Measurements from ENCODE around the gene RBM26.

RBM26 gene

GRCh38 chr13:79392882-79393563 is 13.0 kb downstream of the RBM26 start:
- DNase-seq (ENCODE audit: extremely low spot score, insufficient read length, low read depth) (no peak), FAIRE-seq (peak; percentile 29)

DNA sequence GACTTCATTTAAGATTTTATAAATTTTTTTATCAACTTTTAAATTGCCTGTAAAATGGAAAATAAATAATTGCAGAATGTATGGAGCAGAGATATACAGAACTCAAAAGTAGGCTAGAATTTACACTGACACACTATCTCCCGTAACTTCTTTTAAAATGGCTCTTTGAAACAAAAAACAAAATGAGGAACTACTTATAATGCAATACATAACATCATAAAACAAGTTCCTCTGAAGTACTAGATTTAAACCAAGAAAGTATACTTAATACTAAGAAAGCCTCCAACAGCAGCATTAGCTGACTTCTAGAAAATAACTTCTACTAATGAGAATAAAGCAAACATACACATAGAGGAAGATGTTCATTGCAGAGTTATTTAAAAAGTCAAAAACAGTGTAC is 17.0 kb downstream of the RBM26 start:
- DNase-seq (ENCODE audit: extremely low spot score, insufficient read length, low read depth) (no peak), FAIRE-seq (no peak)

GRCh38 chr13:79387853-79388252 is 18.2 kb downstream of the RBM26 start:
- FAIRE-seq = no peak

GRCh38 chr13:79386125-79386826 is 19.8 kb downstream of the RBM26 start:
- peak; percentile 35 for FAIRE-seq

More at GRCh38 chr13:79387853-79388252, 18.2 kb downstream of the RBM26 start:
- no peak for DNase-seq (ENCODE audit: extremely low spot score, insufficient read length, low read depth)

DNA sequence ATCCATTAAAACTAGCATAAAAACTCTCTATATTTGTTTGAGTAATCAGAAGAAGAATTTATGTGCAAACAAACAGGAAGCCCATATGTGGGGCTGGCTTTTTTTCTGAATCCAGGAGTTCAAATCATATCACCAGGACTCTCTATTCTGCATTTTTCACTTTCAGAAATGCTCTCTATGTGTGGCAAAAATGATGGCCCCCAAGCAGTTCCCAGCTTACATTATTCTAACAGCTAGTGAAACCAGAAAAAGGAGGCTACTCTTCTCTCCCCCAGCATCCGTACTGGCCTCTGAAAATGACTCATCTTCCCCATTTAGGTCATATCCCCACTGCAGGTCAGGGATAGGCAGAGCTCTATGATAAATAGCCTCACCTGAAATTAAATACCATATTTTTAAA is 20.4 kb downstream of the RBM26 start:
- DNase-seq (ENCODE audit: extremely low spot score, insufficient read length, low read depth) (peak; percentile 32), FAIRE-seq (peak; percentile 94)

More at GRCh38 chr13:79386125-79386826, 19.8 kb downstream of the RBM26 start:
- no peak for DNase-seq (ENCODE audit: extremely low spot score, insufficient read length, low read depth)

DNA sequence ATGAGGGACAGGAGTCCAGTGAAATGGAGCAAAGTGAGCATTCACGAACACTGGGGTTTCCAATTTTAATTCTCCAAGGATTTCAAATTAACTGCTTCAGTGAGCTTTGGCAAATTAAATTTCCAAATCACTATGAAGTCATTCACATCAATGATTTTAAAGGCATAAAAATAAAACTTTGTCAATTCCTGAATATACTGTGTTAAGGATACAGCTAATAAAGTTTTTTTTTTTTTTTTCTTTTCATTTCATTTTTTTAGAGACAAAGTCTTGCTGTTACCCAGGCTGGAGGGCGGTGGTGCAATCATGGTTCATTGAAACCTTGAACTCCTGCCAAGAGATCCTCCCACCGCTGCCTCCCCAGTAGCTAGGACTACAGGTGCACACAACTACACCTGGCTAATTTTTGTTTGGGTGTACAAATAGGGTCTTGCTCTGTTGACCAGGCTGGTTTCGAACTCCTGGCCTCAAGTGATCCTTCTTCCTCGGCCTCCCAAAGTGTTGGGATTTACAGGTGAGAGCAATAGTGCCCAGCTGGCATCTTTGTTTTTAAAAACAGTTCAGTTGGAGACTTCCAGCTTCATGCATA is 21.9 kb downstream of the RBM26 start:
- FAIRE-seq = peak; percentile 29
- DNase-seq (ENCODE audit: extremely low spot score, insufficient read length, low read depth) = no peak

DNA sequence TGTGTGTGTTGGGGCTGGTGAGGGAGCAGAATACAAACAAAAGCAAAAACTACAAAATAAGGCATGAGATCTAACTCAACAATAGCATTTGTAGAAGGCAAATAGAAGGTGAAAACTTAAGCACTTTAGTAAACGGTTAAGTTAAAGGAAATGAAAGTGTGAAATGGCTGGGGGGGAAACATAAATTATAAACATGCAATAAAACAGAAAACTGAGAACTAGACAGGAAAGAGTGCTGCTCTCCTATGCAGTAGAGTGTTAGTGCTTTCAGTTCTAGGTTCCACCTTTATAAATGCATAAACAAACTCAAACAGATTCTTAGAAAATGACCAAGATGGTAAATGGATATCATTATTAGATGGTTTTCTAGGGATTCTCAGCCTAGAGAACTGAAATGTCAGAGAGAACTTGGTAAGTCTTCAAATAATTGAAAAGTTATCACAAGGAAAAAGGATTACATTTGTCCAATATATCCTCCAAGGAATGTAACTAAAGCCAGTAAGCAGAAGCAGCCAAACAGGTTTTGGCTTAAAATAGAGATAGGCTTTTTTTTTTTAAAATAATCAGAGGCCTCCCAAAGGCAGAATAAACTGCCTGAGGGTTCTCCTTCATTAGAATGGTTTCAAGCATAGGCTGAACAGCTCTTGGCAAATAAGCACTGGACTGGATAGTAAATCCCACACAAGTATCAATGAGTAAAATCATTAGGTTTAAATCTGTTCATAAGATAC is 23.3 kb downstream of the RBM26 start:
- DNase-seq (ENCODE audit: extremely low spot score, insufficient read length, low read depth) = no peak
- FAIRE-seq = peak; percentile 93

DNA sequence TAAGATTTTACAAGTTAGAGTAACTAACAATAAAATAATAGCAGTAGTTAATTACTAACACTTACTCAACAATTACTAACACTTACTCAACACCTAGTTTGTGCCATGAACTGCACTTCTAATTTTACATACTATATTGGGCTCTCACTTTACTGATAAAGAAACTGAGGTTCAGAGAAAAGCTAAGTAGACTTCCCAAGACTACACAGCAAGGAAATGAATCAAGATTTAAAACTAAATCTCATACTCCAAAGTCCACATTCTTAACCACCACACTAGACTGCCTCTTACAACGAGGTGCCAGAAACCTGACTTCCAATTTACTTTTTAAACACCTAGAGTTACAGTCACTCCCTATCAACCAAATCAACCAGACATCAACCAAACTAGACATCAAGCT is 25.1 kb downstream of the RBM26 start:
- peak; percentile 39 for FAIRE-seq
- no peak for DNase-seq (ENCODE audit: extremely low spot score, insufficient read length, low read depth)

DNA sequence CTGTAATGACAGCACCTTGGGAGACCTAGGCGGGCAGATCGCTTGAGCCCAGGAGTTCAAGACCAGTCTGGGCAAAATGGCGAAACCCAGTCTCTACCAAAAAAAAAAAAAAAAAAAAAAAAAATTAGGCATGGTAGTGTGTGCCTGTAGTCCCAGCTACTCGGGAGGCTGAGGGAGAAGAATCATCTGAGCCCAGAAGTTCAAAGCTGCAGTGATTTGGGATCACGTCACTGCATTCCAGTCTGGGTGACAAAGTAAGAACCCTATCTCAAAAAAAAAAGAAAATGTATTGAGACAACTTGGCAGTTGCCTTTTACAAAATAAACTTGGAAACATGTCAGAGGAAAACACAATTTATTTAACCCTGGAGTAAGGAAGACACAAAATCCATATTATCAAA is 26.8 kb downstream of the RBM26 start:
- DNase-seq (ENCODE audit: extremely low spot score, insufficient read length, low read depth) (no peak), FAIRE-seq (no peak)

- no peak for FAIRE-seq
- no peak for DNase-seq (ENCODE audit: extremely low spot score, insufficient read length, low read depth)
Observed at GRCh38 chr13:79376843-79377242, 29.2 kb downstream of the RBM26 start.

- FAIRE-seq = no peak
Observed at GRCh38 chr13:79374578-79374977, 31.5 kb downstream of the RBM26 start.

GRCh38 chr13:79373916-79374315 is 32.1 kb downstream of the RBM26 start:
- no peak for FAIRE-seq

More at GRCh38 chr13:79374578-79374977, 31.5 kb downstream of the RBM26 start:
- no peak for DNase-seq (ENCODE audit: extremely low spot score, insufficient read length, low read depth)

GRCh38 chr13:79369226-79369625 is 36.8 kb downstream of the RBM26 start:
- DNase-seq (ENCODE audit: extremely low spot score, insufficient read length, low read depth) (no peak), FAIRE-seq (peak; percentile 52)

More at GRCh38 chr13:79373916-79374315, 32.1 kb downstream of the RBM26 start:
- no peak for DNase-seq (ENCODE audit: extremely low spot score, insufficient read length, low read depth)

GRCh38 chr13:79365981-79366380 is 40.1 kb downstream of the RBM26 start:
- DNase-seq (ENCODE audit: extremely low spot score, insufficient read length, low read depth) (no peak), FAIRE-seq (no peak)

- no peak for FAIRE-seq
- no peak for DNase-seq (ENCODE audit: extremely low spot score, insufficient read length, low read depth)
Observed at GRCh38 chr13:79361299-79361698, 44.8 kb downstream of the RBM26 start.

DNA sequence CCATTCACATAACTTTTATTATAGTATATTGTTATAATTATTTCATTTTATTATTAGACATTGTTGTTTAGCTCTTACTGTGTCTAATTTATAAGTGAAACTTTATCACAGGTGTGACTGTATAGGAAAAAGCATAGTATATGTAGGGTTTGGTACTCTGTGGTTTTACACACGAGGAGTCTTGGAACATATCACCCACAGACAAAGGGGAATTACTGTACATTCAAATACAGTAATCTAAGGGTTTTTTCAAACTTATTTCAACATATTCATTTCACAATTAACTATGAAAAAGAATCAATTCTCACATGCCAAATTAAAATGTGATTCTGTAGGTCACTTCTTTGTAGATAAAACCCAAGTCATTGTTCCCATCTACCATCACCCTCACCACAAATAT is 46.0 kb downstream of the RBM26 start:
- no peak for DNase-seq (ENCODE audit: extremely low spot score, insufficient read length, low read depth)
- no peak for FAIRE-seq

DNA sequence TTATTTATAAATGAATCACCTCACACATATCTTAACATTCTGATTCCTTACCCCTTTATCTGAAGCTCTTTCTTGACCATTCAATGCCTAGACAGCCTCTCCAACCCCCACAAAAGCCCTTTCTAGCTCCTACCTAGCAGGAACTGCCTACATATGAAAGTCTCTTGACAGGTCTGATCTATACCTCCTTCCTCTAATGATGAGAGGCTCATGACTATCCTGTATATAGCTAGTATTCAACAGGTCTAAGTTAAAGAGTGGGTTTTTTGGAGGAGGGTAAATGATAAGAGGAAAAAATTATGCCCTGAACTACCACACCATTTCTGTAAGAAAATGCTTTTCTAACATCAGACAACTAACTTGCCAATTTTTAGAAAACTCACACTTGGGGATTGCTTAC is 47.0 kb downstream of the RBM26 start:
- no peak for FAIRE-seq

DNA sequence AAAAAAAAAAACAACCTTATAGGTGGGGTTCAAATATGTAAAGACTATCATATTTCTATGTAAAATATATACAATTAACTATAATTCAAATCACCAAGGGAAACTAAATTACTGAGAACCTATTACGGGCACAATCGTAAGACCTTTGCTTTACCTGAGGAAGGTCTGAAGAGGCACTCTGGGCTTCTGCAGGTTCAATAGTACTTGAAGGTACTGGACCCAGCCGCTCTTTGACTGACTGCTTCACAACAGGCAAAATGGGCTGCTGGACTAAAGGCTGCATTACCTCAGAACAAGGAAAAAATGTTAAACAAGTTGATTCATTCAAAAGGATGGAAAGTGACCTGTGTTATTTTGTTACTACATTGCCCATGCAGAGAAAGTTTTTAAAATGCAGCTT is 51.8 kb downstream of the RBM26 start:
- FAIRE-seq (no peak), DNase-seq (ENCODE audit: extremely low spot score, insufficient read length, low read depth) (no peak)

More for the DNA sequence above, 47.0 kb downstream of the RBM26 start:
- DNase-seq (ENCODE audit: extremely low spot score, insufficient read length, low read depth) = no peak

GRCh38 chr13:79353693-79354092 is 52.4 kb downstream of the RBM26 start:
- DNase-seq (ENCODE audit: extremely low spot score, insufficient read length, low read depth) (no peak), FAIRE-seq (no peak)

GRCh38 chr13:79352107-79352506 is 53.9 kb downstream of the RBM26 start:
- DNase-seq (ENCODE audit: extremely low spot score, insufficient read length, low read depth) = no peak
- FAIRE-seq = no peak

All from GM18507 (cell line).